ENCODE data around the gene MATN4. TPM values are rescaled to one million over a fixed set of nuclear protein-coding genes. Genes with fewer than 3 reads are reported as not detected.

Gene MATN4
- polyA plus RNA-seq, 2 donors, result 0.08 TPM

DNA sequence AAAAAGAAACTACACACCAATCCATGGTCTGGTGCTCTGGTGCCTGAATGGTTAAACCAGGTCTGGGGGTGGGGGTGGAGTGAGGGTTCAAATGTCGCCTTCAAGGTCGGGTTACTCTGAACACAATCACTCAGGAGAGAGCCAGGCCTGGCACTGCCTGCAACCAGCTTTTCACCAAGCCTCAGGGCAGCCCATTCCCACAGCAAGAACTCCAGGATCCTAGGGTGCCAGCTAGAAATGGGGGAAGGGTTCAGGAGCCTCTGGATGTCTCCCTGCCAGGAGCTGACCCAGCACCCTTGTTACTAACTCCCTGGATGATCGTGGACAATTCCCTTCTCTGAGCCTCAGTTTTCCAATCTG is 33.5 kb upstream of the MATN4 start:
- Histone ChIP-seq H3K4me3 (ENCODE audit: low read depth in 1 of 2, low read length in 2 of 2) (peak overlapping the region in 1 of 2 donors; percentile 33), H3K36me3 (ENCODE audit: control insufficient read depth in 2 of 2, insufficient read depth in 2 of 2, low read length in 1 of 2) (peaks cover 0 to 6% of the 10 kb centered on the region in 2 donors), H3K9me3 (ENCODE audit: control insufficient read depth in 2 of 2, insufficient read depth in 1 of 2, low read depth in 1 of 2, low read length in 1 of 2) (no peaks in the 10 kb centered on the region), H3K27ac (ENCODE audit: low read depth in 2 of 2, low read length in 1 of 2) (peak overlapping the region; percentile 83 to 98), H3K27me3 (ENCODE audit: control insufficient read depth in 1 of 2, insufficient read depth in 2 of 2, low read length in 2 of 2) (no peaks in the 10 kb centered on the region), H3K4me1 (ENCODE audit: control insufficient read depth in 2 of 2, insufficient read depth in 2 of 2, low read length in 1 of 2) (peaks cover 17 to 51% of the 10 kb centered on the region in 2 donors)
- WGBS, 2 donors, result 27 to 39% methylated on average over 3 of the region's 3 CpGs

DNA sequence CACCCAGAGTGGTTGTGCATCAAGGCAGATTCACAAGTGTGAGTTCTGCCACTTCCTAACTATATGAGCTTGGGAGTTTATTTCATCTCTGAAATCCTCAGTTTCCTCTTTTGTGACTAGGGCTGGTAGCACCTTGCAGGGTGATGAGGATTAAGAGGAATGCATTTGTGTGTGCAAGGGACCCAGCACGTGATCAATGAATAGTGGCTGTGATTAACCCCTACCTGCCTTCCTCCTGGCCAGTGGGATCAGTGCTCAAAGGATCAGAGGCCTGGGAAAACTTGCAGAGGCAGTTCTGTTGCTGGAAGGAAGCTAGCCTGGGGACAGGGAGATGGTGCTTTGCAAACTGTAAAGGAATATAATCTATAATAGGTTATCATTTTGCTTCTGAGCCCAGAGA is 32.9 kb upstream of the MATN4 start:
- Histone ChIP-seq H3K4me3 (ENCODE audit: low read depth in 1 of 2, low read length in 2 of 2) (no peak overlapping the region), H3K36me3 (ENCODE audit: control insufficient read depth in 2 of 2, insufficient read depth in 2 of 2, low read length in 1 of 2) (peaks cover 0 to 6% of the 10 kb centered on the region in 2 donors), H3K9me3 (ENCODE audit: control insufficient read depth in 2 of 2, insufficient read depth in 1 of 2, low read depth in 1 of 2, low read length in 1 of 2) (no peaks in the 10 kb centered on the region), H3K27ac (ENCODE audit: low read depth in 2 of 2, low read length in 1 of 2) (peak overlapping the region; percentile 83 to 98), H3K27me3 (ENCODE audit: control insufficient read depth in 1 of 2, insufficient read depth in 2 of 2, low read length in 2 of 2) (no peaks in the 10 kb centered on the region), H3K4me1 (ENCODE audit: control insufficient read depth in 2 of 2, insufficient read depth in 2 of 2, low read length in 1 of 2) (peaks cover 17 to 54% of the 10 kb centered on the region in 2 donors)
- WGBS, 2 donors, result 30 to 32% methylated on average over 1 of the region's 1 CpG

GRCh38 chr20:45340236-45340847 is 32.2 kb upstream of the MATN4 start:
- H3K9me3 ChIP-seq (ENCODE audit: control insufficient read depth in 2 of 2, insufficient read depth in 1 of 2, low read depth in 1 of 2, low read length in 1 of 2), result no peaks in the 10 kb centered on the region
- H3K27me3 ChIP-seq (ENCODE audit: control insufficient read depth in 1 of 2, insufficient read depth in 2 of 2, low read length in 2 of 2), result no peaks in the 10 kb centered on the region
- H3K27ac ChIP-seq (ENCODE audit: low read depth in 2 of 2, low read length in 1 of 2), result peak overlapping the region; percentile 83 to 98
- no peak overlapping the region for H3K4me3 ChIP-seq (ENCODE audit: low read depth in 1 of 2, low read length in 2 of 2)
- H3K4me1 ChIP-seq (ENCODE audit: control insufficient read depth in 2 of 2, insufficient read depth in 2 of 2, low read length in 1 of 2), result peaks cover 17 to 54% of the 10 kb centered on the region in 2 donors
- H3K36me3 ChIP-seq (ENCODE audit: control insufficient read depth in 2 of 2, insufficient read depth in 2 of 2, low read length in 1 of 2), result peaks cover 5 to 11% of the 10 kb centered on the region in 2 donors
- 38% methylated on average over 5 of the region's 5 CpGs for WGBS, 2 donors

DNA sequence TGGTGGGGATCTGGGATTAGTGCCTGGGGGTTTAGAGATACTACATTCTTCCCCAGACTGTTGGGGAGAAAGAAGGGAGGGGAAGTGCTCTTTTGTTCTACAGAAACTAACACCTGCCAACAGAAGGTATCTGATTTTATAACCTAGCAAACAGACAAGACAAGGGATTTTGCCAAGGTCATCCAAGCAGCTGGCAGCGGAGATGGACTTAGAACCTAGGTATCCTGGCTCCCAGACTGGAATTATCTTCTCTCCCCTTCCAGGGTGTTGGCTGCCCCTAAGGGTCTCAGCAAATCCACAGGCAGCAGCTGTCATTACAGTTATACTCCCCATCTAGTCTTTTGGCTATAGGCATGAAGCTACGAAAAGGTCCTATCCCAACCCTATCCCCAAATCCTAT is 31.7 kb upstream of the MATN4 start:
- WGBS, 2 donors, result 77 to 91% methylated on average over 2 of the region's 2 CpGs
- Histone ChIP-seq H3K27ac (ENCODE audit: low read depth in 2 of 2, low read length in 1 of 2) (peak overlapping the region; percentile 83 to 98), H3K4me3 (ENCODE audit: low read depth in 1 of 2, low read length in 2 of 2) (no peak overlapping the region), H3K9me3 (ENCODE audit: control insufficient read depth in 2 of 2, insufficient read depth in 1 of 2, low read depth in 1 of 2, low read length in 1 of 2) (no peaks in the 10 kb centered on the region), H3K27me3 (ENCODE audit: control insufficient read depth in 1 of 2, insufficient read depth in 2 of 2, low read length in 2 of 2) (no peaks in the 10 kb centered on the region), H3K36me3 (ENCODE audit: control insufficient read depth in 2 of 2, insufficient read depth in 2 of 2, low read length in 1 of 2) (peaks cover 8 to 16% of the 10 kb centered on the region in 2 donors), H3K4me1 (ENCODE audit: control insufficient read depth in 2 of 2, insufficient read depth in 2 of 2, low read length in 1 of 2) (peaks cover 17 to 54% of the 10 kb centered on the region in 2 donors)

DNA sequence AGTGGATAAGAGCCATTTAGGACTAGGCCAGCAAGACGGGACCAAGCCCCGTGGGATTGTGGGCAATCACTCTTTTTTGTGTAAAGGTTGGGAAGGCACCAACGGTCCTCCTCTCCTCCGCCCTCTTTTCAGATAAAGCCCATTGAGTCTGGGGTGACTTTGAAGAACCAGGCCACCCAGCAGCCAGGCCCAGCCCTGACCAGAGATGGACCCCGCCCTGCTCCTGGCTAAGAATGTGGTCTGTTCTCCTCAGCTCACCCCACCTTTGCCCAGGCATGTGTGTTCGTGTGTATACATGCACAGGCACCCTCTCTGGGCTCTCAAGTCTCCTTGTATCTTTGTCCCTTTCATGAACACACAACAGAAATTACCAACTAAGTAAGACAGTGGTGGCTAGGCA is 31.0 kb upstream of the MATN4 start:
- H3K27ac ChIP-seq (ENCODE audit: low read depth in 2 of 2, low read length in 1 of 2), result peak overlapping the region; percentile 83 to 98
- peaks cover 8 to 17% of the 10 kb centered on the region in 2 donors for H3K36me3 ChIP-seq (ENCODE audit: control insufficient read depth in 2 of 2, insufficient read depth in 2 of 2, low read length in 1 of 2)
- 60 to 61% methylated on average over 6 of the region's 6 CpGs for WGBS, 2 donors
- no peaks in the 10 kb centered on the region for H3K9me3 ChIP-seq (ENCODE audit: control insufficient read depth in 2 of 2, insufficient read depth in 1 of 2, low read depth in 1 of 2, low read length in 1 of 2)
- H3K4me1 ChIP-seq (ENCODE audit: control insufficient read depth in 2 of 2, insufficient read depth in 2 of 2, low read length in 1 of 2), result peaks cover 17 to 54% of the 10 kb centered on the region in 2 donors
- H3K4me3 ChIP-seq (ENCODE audit: low read depth in 1 of 2, low read length in 2 of 2), result no peak overlapping the region
- H3K27me3 ChIP-seq (ENCODE audit: control insufficient read depth in 1 of 2, insufficient read depth in 2 of 2, low read length in 2 of 2), result no peaks in the 10 kb centered on the region

DNA sequence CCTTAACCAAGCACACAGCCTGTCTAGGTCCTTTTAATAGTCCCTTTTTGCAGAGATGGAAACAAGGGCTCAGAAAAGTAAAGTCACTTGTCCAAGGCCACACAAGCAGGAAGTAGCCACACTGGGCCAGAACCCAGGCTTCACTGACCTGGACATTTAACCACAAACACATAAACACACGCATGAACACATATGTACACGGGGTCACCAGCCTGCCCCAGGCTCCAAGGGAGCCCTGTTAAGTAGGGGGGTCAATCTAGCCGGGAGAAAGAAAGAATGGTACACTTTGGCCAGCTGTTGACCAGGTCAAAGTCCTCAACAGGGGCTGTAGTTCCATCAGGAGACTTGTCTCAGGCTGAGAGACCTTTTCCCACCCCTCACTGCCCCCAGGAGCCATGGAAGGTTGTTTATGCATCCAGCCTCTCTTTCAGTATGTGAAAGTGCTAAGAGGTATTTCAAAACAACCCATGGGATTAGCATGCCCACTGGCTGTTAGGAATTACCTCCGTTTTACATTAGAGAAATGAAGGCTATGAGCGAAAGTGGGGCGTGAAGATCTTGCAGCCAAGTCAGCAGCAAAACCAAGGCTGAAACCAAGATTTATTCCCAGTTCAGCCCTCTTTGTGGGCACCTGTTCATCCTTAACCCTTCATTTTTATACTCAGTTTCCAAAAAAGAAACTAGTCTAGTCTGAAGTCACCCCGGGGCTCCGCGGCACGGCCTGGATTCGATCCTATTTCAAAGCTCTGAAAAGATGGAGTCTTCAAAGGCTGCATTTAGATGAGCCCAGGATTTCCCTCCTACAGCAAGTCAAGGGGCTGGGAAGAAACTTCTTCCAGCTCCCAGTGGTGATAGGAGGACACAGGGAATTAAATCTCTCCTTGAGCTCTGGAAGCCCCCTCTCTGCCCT is 30.3 kb upstream of the MATN4 start:
- no peaks in the 10 kb centered on the region for H3K27me3 ChIP-seq (ENCODE audit: control insufficient read depth in 1 of 2, insufficient read depth in 2 of 2, low read length in 2 of 2)
- peaks cover 8 to 17% of the 10 kb centered on the region in 2 donors for H3K36me3 ChIP-seq (ENCODE audit: control insufficient read depth in 2 of 2, insufficient read depth in 2 of 2, low read length in 1 of 2)
- H3K4me1 ChIP-seq (ENCODE audit: control insufficient read depth in 2 of 2, insufficient read depth in 2 of 2, low read length in 1 of 2), result peaks cover 15 to 47% of the 10 kb centered on the region in 2 donors
- 73 to 75% methylated on average over 11 of the region's 11 CpGs for WGBS, 2 donors
- peak overlapping the region; percentile 83 to 98 for H3K27ac ChIP-seq (ENCODE audit: low read depth in 2 of 2, low read length in 1 of 2)
- H3K4me3 ChIP-seq (ENCODE audit: low read depth in 1 of 2, low read length in 2 of 2), result no peak overlapping the region
- no peaks in the 10 kb centered on the region for H3K9me3 ChIP-seq (ENCODE audit: control insufficient read depth in 2 of 2, insufficient read depth in 1 of 2, low read depth in 1 of 2, low read length in 1 of 2)

DNA sequence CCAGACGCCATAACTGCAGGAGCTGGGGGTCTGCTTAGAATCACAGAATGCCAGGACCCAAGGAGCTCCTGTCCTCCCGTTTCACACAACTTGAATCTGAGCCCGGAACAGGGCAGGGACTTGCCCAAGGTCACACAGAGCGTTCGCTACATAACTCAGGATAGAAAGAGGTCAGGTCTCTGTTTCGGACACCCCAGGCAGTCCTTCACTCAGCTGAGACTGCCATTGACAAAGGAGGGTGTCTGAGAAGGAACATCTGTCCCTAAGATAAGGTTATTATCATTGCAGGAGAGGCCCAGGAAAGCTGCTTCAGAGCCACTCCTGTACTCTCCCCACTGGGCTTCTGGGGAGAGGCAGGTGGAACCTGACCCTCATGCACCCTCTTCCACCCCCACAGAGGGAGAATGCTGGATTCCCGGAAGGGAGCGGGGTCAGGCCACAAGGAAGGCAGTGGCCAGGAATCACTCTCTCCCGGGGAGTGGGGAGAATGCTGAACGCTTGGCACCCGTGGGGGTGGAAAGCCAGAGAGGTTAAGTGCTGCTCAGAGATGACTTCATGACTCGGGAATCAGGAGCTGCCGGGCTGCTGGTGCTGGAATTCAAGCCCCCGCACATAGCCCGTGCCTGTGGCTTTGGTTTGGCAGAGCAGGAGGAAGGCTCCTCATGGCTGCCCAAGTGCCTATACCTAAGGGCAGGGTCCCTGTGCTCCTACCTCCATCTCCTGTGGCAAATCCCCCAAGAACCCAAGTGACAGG is 29.4 kb upstream of the MATN4 start:
- H3K36me3 ChIP-seq (ENCODE audit: control insufficient read depth in 2 of 2, insufficient read depth in 2 of 2, low read length in 1 of 2), result peaks cover 12 to 21% of the 10 kb centered on the region in 2 donors
- peaks cover 15 to 43% of the 10 kb centered on the region in 2 donors for H3K4me1 ChIP-seq (ENCODE audit: control insufficient read depth in 2 of 2, insufficient read depth in 2 of 2, low read length in 1 of 2)
- no peak overlapping the region for H3K4me3 ChIP-seq (ENCODE audit: low read depth in 1 of 2, low read length in 2 of 2)
- 31 to 35% methylated on average over 15 of the region's 15 CpGs for WGBS, 2 donors
- H3K27me3 ChIP-seq (ENCODE audit: control insufficient read depth in 1 of 2, insufficient read depth in 2 of 2, low read length in 2 of 2), result no peaks in the 10 kb centered on the region
- H3K27ac ChIP-seq (ENCODE audit: low read depth in 2 of 2, low read length in 1 of 2), result peak overlapping the region; percentile 83 to 98
- H3K9me3 ChIP-seq (ENCODE audit: control insufficient read depth in 2 of 2, insufficient read depth in 1 of 2, low read depth in 1 of 2, low read length in 1 of 2), result no peaks in the 10 kb centered on the region

- Histone ChIP-seq H3K4me3 (ENCODE audit: low read depth in 1 of 2, low read length in 2 of 2) (peak overlapping the region in 1 of 2 donors; percentile 2), H3K27me3 (ENCODE audit: control insufficient read depth in 1 of 2, insufficient read depth in 2 of 2, low read length in 2 of 2) (no peaks in the 10 kb centered on the region)
Observed at GRCh38 chr20:45336530-45337366, 28.6 kb upstream of the MATN4 start.

More at GRCh38 chr20:45336530-45337366, 28.6 kb upstream of the MATN4 start:
- Histone ChIP-seq H3K27ac (ENCODE audit: low read depth in 2 of 2, low read length in 1 of 2) (peak overlapping the region; percentile 83 to 98), H3K4me1 (ENCODE audit: control insufficient read depth in 2 of 2, insufficient read depth in 2 of 2, low read length in 1 of 2) (peaks cover 12 to 36% of the 10 kb centered on the region in 2 donors), H3K36me3 (ENCODE audit: control insufficient read depth in 2 of 2, insufficient read depth in 2 of 2, low read length in 1 of 2) (peaks cover 12 to 21% of the 10 kb centered on the region in 2 donors), H3K9me3 (ENCODE audit: control insufficient read depth in 2 of 2, insufficient read depth in 1 of 2, low read depth in 1 of 2, low read length in 1 of 2) (no peaks in the 10 kb centered on the region)
- WGBS, 2 donors, result 44 to 58% methylated on average over 11 of the region's 11 CpGs

Data from esophagus (tissue), 2 donors.